K562 (cell line): Measurements from ENCODE around the gene KRTAP4-5. TPM values are rescaled to one million over a fixed set of nuclear protein-coding genes. Genes with fewer than 3 reads are reported as not detected.

Experiments used
- ATAC-seq: fragments of 200-7000 bp; cut with Tn5 transposase; 3 replicates; pipeline ENCODE4 v1.9.1; 2020; ENCODE audit warnings: moderate library complexity
- BruUV-seq: library from RNA; stranded (reverse); fragments of 400-500 nt; replicated peaks from 2 replicates; lab custom pipeline; 2021; lab: Mats Ljungman, UMichigan
- CTCF ChIA-PET: fragments of 300-600 bp; formaldehyde crosslinking; extraction: SDS; loops from one replicate; lab custom pipeline; 2021; ENCODE audit warnings: low intra/inter-chr PET ratio; lab: Yijun Ruan, JAX
- POLR2A ChIA-PET: fragments of 300-600, 350-650 bp; sonication (Branson Sonifier 250); formaldehyde crosslinking; extraction: SDS; loops from one replicate; lab custom pipeline; 2021; ENCODE audit warnings: antibody characterized with exemption, inconsistent platforms; lab: Yijun Ruan, JAX
- DNase-seq, 4 experiments: peaks; one replicate each; pipeline versions ENCODE4 v3.0.0 to v3.0.0-alpha.2; 2011 to 2018; ENCODE audit warnings: low spot score in 3 of 4, mixed read lengths in 3 of 4; ENCODE audit errors: extremely low read depth in 1 of 4
- FAIRE-seq: peaks from 2 replicates; lab custom pipeline; 2011; peaks lifted over from hg19 to GRCh38; lab: Jason Lieb, UNC
- H2AFZ ChIP-seq: 2 replicates; pipeline ENCODE4 v1.6.0; 2011; ENCODE audit warnings: low read depth, low read length, control low read depth, inconsistent platforms
- H3K27ac ChIP-seq: fragments of 200-600 bp; 3 replicates; pipeline ENCODE4 v1.8.0; 2011; ENCODE audit warnings: low read depth, mild to moderate bottlenecking, control low read depth, inconsistent platforms, low read length, moderate library complexity, mixed read lengths; ENCODE audit errors: extremely low read depth
- H3K27me3 ChIP-seq, 2 experiments: fragments of 300-600 bp in 1 of 2; 2 replicates in 1 of 2; 3 replicates in 1 of 2; pipeline versions ENCODE4 v1.6.0 to v1.8.0; 2011; ENCODE audit warnings: inconsistent platforms in 2 of 2, low read length in 2 of 2, mild to moderate bottlenecking in 1 of 2, mixed read lengths in 1 of 2, moderate library complexity in 1 of 2; ENCODE audit not compliant: control insufficient read depth in 2 of 2, insufficient read depth in 2 of 2
- H3K36me3 ChIP-seq: fragments of 300-600 bp; 3 replicates; pipeline ENCODE4 v1.8.0; 2011; ENCODE audit warnings: mild to moderate bottlenecking, low read length, inconsistent platforms; ENCODE audit not compliant: control insufficient read depth, insufficient read depth
- H3K4me1 ChIP-seq, 2 experiments: fragments of 200-600 bp in 1 of 2; replicated peaks in 1 of 2; 2 replicates in 1 of 2; 3 replicates in 1 of 2; pipeline versions ENCODE4 v1.5.1 to v1.8.0; 2011; ENCODE audit warnings: inconsistent platforms in 2 of 2, low read length in 2 of 2, mild to moderate bottlenecking in 1 of 2, mixed read lengths in 1 of 2, moderate library complexity in 1 of 2; ENCODE audit not compliant: control insufficient read depth in 2 of 2, insufficient read depth in 2 of 2
- H3K4me2 ChIP-seq: 2 replicates; pipeline ENCODE4 v1.6.1; 2011; ENCODE audit warnings: low read length, control low read depth, inconsistent platforms, mixed read lengths; ENCODE audit not compliant: insufficient read depth
- H3K4me3 ChIP-seq: fragments of 200-600 bp; sonication (generic), shearing (Covaris generic); 2 replicates; pipeline ENCODE4 v1.5.1; 2016; ENCODE audit warnings: control low read depth, inconsistent platforms
- H3K79me2 ChIP-seq: fragments of 200-600 bp; 3 replicates; pipeline ENCODE4 v1.8.0; 2011; ENCODE audit warnings: low read length, inconsistent platforms; ENCODE audit not compliant: control insufficient read depth, insufficient read depth
- H3K9ac ChIP-seq, 2 experiments: 2 replicates each; pipeline versions ENCODE4 v1.6.0 to v1.6.1; 2011; ENCODE audit warnings: low read depth in 2 of 2, low read length in 2 of 2, control low read depth in 1 of 2, inconsistent platforms in 1 of 2, mild to moderate bottlenecking in 1 of 2, mixed read lengths in 1 of 2; ENCODE audit not compliant: insufficient read depth in 1 of 2
- H3K9me1 ChIP-seq: one replicate; pipeline ENCODE4 v1.6.0; 2011; ENCODE audit warnings: inconsistent platforms, mild to moderate bottlenecking, low read length, moderate library complexity; ENCODE audit not compliant: control insufficient read depth, insufficient read depth
- H3K9me3 ChIP-seq: replicated peaks from 2 replicates; pipeline ENCODE4 v1.5.1; 2011; ENCODE audit warnings: low read depth, low read length, inconsistent platforms; ENCODE audit not compliant: control insufficient read depth, insufficient read depth
- H4K20me1 ChIP-seq: replicated peaks from 2 replicates; pipeline ENCODE4 v1.6.1; 2011; ENCODE audit warnings: low read length, inconsistent platforms, mixed read lengths; ENCODE audit not compliant: control insufficient read depth, insufficient read depth
- KHSRP ChIP-seq: fragments of 450-650 bp; IDR thresholded peaks from 2 replicates; pipeline ENCODE4 v1.6.1; 2017
- MBD1 ChIP-seq: fragments of 250-450 bp; sonication (Bioruptor Pico); IDR thresholded peaks from 2 replicates; pipeline ENCODE4 v1.8.0; 2022; ENCODE audit warnings: inconsistent platforms
- PML ChIP-seq: IDR thresholded peaks from 2 replicates; pipeline ENCODE4 v1.6.1; 2012; ENCODE audit warnings: low read length, inconsistent platforms
- PREB ChIP-seq: sonication (generic); formaldehyde crosslinking; IDR thresholded peaks from 2 replicates; pipeline ENCODE4 v1.8.1; 2023; ENCODE audit warnings: mild to moderate bottlenecking, missing genetic modification reagents
- TAL1 ChIP-seq: fragments of 450-650 bp; IDR thresholded peaks from 2 replicates; pipeline ENCODE4 v1.6.1; 2016; ENCODE audit warnings: mild to moderate bottlenecking
- ZBTB7A ChIP-seq: IDR thresholded peaks from 2 replicates; pipeline ENCODE4 v1.6.1; 2011; ENCODE audit warnings: low read depth, mild to moderate bottlenecking, low read length, moderate library complexity, borderline replicate concordance; ENCODE audit not compliant: control insufficient read depth
- ZC3H8 ChIP-seq: fragments of 450-650 bp; IDR thresholded peaks from 2 replicates; pipeline ENCODE4 v1.6.1; 2017
- ZNF174 ChIP-seq: fragments of 250-450 bp; sonication (Bioruptor Pico); IDR thresholded peaks from 2 replicates; pipeline ENCODE4 v1.4.0; 2020; ENCODE audit warnings: mild to moderate bottlenecking
- ZNF551 ChIP-seq: fragments of 250-450 bp; sonication (Bioruptor Pico); IDR thresholded peaks from 2 replicates; pipeline ENCODE4 v1.5.0; 2021; ENCODE audit warnings: mild to moderate bottlenecking, moderate library complexity
- ZZZ3 ChIP-seq: fragments of 450-650 bp; IDR thresholded peaks from 2 replicates; pipeline ENCODE4 v1.6.1; 2016; ENCODE audit warnings: antibody characterized with exemption, mild to moderate bottlenecking, moderate library complexity
- WGBS: fragments of 100-300 bp; shearing (Covaris generic); methylation state at CpG from one replicate; pipeline ENCODE4 v1.1.6; 2016; ENCODE audit warnings: low coverage, mixed read lengths; ENCODE audit not compliant: insufficient coverage; ENCODE audit errors: missing lambda C conversion rate; 5-methylcytosine and 5-hydroxymethylcytosine counted together
- in situ Hi-C: fragments of 300-500 bp; cut with MboI; formaldehyde crosslinking; loops from 4 replicates; pipeline ENCODE4 v1.15.0; 2018; ENCODE audit warnings: inconsistent platforms, mixed read lengths
- intact Hi-C: fragments of 100-400 bp; cut with micrococcal nuclease; formaldehyde crosslinking; loops from 2 replicates; pipeline ENCODE4 v1.14.2; 2022
- polyA plus RNA-seq, 8 experiments: library from polyadenylated mRNA; depleted of rRNA in 4 of 8; stranded (reverse) in 5 of 8; unstranded in 3 of 8; fragments of >200 nt; fragmentation: Nextera tagmentation in 2 of 8; fragmentation: Illumina TruSeq in 1 of 8; extraction: Ambion mirVana in 2 of 8; extraction: Trizol in 1 of 8; gene quantifications; 2 replicates each; pipeline versions ENCODE4 v1.2.1 to v1.2.3, GENCODE V29; 2011 to 2014; ENCODE audit warnings: inconsistent platforms in 1 of 8, missing spikeins in 1 of 8
- total RNA-seq, 7 experiments: library from RNA; depleted of rRNA in 6 of 7; stranded (reverse); fragments of >200 nt in 6 of 7; fragmentation: Illumina TruSeq in 2 of 7; extraction: Trizol in 2 of 7; gene quantifications; 2 replicates each; pipeline versions ENCODE4 v1.2.1 to v1.2.3, GENCODE V29; 2011 to 2021; ENCODE audit warnings: low replicate concordance in 1 of 7

The KRTAP4-5 gene
- total and polyA plus RNA-seq, 9 of the 15 experiments (the other 6 are each of a cell fraction or from before 2014, with no cell fraction given) = not detected

DNA sequence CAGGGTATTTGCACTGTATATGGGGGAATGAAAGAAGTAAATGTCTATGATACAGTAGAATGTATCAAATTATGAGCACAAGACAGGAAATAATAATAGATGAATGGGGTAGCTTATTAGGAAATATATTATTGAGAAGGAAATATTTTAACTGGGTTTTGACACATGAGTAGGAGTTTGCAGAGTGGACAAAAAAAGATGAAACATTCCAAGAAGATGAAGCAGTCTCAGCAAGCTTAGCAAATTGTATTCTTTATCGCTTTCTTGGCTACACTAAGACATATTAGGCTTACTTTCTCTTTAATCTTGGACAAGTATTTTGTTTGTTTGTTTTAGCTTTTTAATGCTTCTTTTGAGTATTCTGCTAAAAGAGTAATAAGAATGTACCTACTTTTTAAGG, 45.7 kb downstream of the KRTAP4-5 start:
- Histone ChIP-seq H3K9ac (no peak overlapping the region), H3K79me2 (no peaks in the 10 kb centered on the region), H3K27ac (no peak overlapping the region), H3K9me3 (no peaks in the 10 kb centered on the region), H3K36me3 (no peaks in the 10 kb centered on the region), H3K9me1 (no peaks in the 10 kb centered on the region), H3K4me3 (no peak overlapping the region), H3K4me2 (no peak overlapping the region), H3K27me3 (no peaks in the 10 kb centered on the region), H3K4me1 (no peaks in the 10 kb centered on the region), H2AFZ (no peak overlapping the region), H4K20me1 (no peaks in the 10 kb centered on the region)
- ATAC-seq (no peak), FAIRE-seq (no peak), DNase-seq (no peak)
- 0% methylated on average over 1 of the region's 1 CpG for WGBS
- ChIA-PET CTCF (no interaction called here), POLR2A (no interaction called here)
- no peak for TF ChIP-seq PML
- no peak for TF ChIP-seq MBD1
- no peak for TF ChIP-seq ZNF551
- TF ChIP-seq ZZZ3 = no peak
- TF ChIP-seq PREB (CRISPR knock-in tag) = no peak
- TF ChIP-seq ZBTB7A = no peak
- no peak for TF ChIP-seq ZC3H8
- TF ChIP-seq TAL1 = no peak
- TF ChIP-seq ZNF174 (CRISPR knock-in tag) = no peak
- TF ChIP-seq KHSRP = no peak
- intact Hi-C loops = no loop called here
- no TSS peak for BruUV-seq
- in situ Hi-C loops = no loop called here
